CD4-positive, alpha-beta T cell (primary cell): ENCODE measurements around the gene BDH1. TPM values are rescaled to one million over a fixed set of nuclear protein-coding genes. Genes with fewer than 3 reads are reported as not detected.

Experiments
- ATAC-seq: fragments of 200-7000 bp; cut with Tn5 transposase; one replicate; pipeline ENCODE4 v1.10.0; 2022; ENCODE audit warnings: mild to moderate bottlenecking; ENCODE audit not compliant: poor library complexity
- CTCF ChIA-PET: fragments of 350-600 bp; sonication (Branson Sonifier 250); formaldehyde crosslinking; loops from one replicate; lab custom pipeline; 2021; ENCODE audit warnings: antibody characterized with exemption, inconsistent platforms; lab: Charles Lee
- POLR2A ChIA-PET: fragments of 350-600 bp; sonication (Branson Sonifier 250); formaldehyde crosslinking; loops from one replicate; lab custom pipeline; 2021; ENCODE audit warnings: antibody characterized with exemption, inconsistent platforms; lab: Charles Lee
- DNase-seq, 14 experiments: peaks; one replicate each; pipeline ENCODE4 v3.0.0-alpha.2; 2013 to 2020; ENCODE audit warnings: mixed read lengths in 2 of 14
- H3K27ac ChIP-seq, 2 donors: one replicate each; pipeline versions ENCODE4 v1.5.1 to v1.7.0; 2013; ENCODE audit warnings: low read length in 2 of 2, low read depth in 1 of 2, mild to moderate bottlenecking in 1 of 2
- H3K27me3 ChIP-seq, 2 experiments: 1 replicate in 1 of 2; 2 replicates in 1 of 2; pipeline versions ENCODE4 v1.6.1 to v1.7.0; 2013; ENCODE audit warnings: low read length in 2 of 2, control low read depth in 1 of 2, mild to moderate bottlenecking in 1 of 2, moderate library complexity in 1 of 2; ENCODE audit not compliant: insufficient read depth in 2 of 2, control insufficient read depth in 1 of 2
- H3K36me3 ChIP-seq: one replicate; pipeline ENCODE4 v1.6.1; 2013; ENCODE audit warnings: low read length, control low read depth; ENCODE audit not compliant: insufficient read depth
- H3K4me1 ChIP-seq: one replicate; pipeline ENCODE4 v1.6.1; 2013; ENCODE audit warnings: low read length, control low read depth; ENCODE audit not compliant: insufficient read depth
- H3K4me3 ChIP-seq: one replicate; pipeline ENCODE4 v1.5.1; 2013; ENCODE audit warnings: mild to moderate bottlenecking, low read length, moderate library complexity
- H3K9me3 ChIP-seq, 2 experiments: 1 replicate in 1 of 2; 2 replicates in 1 of 2; pipeline versions ENCODE4 v1.6.1 to v1.7.0; 2013; ENCODE audit warnings: low read length in 2 of 2, mild to moderate bottlenecking in 2 of 2, control low read depth in 1 of 2, moderate library complexity in 1 of 2; ENCODE audit not compliant: control insufficient read depth in 1 of 2, insufficient read depth in 1 of 2
- H3K27ac Mint-ChIP-seq: one replicate; pipeline ENCODE4 v1.8.0; 2020; ENCODE audit warnings: mixed read lengths
- H3K27me3 Mint-ChIP-seq: one replicate; pipeline ENCODE4 v1.8.0; 2021; ENCODE audit warnings: mixed read lengths
- H3K36me3 Mint-ChIP-seq: one replicate; pipeline ENCODE4 v1.8.0; 2021; ENCODE audit warnings: low read depth, mixed read lengths
- H3K4me1 Mint-ChIP-seq: one replicate; pipeline ENCODE4 v1.8.0; 2021; ENCODE audit warnings: low read depth, mixed read lengths
- H3K4me3 Mint-ChIP-seq: one replicate; pipeline ENCODE4 v1.8.0; 2020; ENCODE audit warnings: mild to moderate bottlenecking, mixed read lengths
- H3K9me3 Mint-ChIP-seq: one replicate; pipeline ENCODE4 v1.8.0; 2020; ENCODE audit warnings: mixed read lengths
- intact Hi-C, 2 experiments: fragments of 100-400 bp; cut with DNase I in 1 of 2; cut with micrococcal nuclease in 1 of 2; formaldehyde crosslinking; loops; one replicate each; pipeline versions ENCODE4 v1.15.1 to v1.9.0; 2023 to 2025; cut with DNase I, micrococcal nuclease
- total RNA-seq, 174 experiments: library from RNA in 2 of 174; stranded (reverse) in 2 of 174; gene quantifications; one replicate each; pipeline ENCODE4 v1.2.3 and lab custom pipeline; 2021 to 2026
- TF ChIP-seq, protein P1 (sequence below): fragments of 200-600 bp; IDR thresholded peaks from one replicate; pipeline ENCODE4 v1.8.0; 2022; ENCODE audit warnings: antibody characterized with exemption, mild to moderate bottlenecking

BDH1 gene
- total RNA-seq, 2 experiments from 2014 or later = 17.7 to 22.2 TPM

DNA sequence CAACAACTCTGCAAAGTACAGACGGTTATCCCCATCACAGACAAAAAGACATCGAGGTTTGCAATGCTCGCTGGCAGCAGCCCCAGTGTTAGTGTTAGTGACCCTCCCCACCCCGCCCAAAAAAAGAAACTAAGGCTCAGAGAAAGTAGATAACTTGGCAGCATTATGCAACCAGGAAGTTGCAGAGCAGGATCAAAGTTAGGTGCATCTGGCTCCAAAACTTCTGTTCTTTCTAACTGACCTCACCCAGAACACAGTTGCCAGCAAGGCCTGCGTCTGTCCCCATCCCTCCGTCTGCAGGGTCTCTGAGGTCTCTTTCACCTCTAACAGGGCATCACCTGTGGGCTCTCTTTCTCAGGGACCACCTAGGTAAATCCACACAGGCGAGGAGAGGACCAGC lies 51.5 kb downstream of the BDH1 start:
- Mint-ChIP-seq H3K4me3 (no peak overlapping the region), H3K4me1 (no peaks in the 10 kb centered on the region), H3K27me3 (no peaks in the 10 kb centered on the region), H3K9me3 (no peaks in the 10 kb centered on the region), H3K36me3 (no peaks in the 10 kb centered on the region), H3K27ac (no peak overlapping the region)
- Histone ChIP-seq H3K36me3 (no peaks in the 10 kb centered on the region), H3K27me3 (no peaks in the 10 kb centered on the region), H3K4me1 (no peaks in the 10 kb centered on the region), H3K4me3 (no peak overlapping the region), H3K27ac (no peak overlapping the region), H3K9me3 (peaks cover 0 to 6% of the 10 kb centered on the region in 2 experiments)
- ATAC-seq (no peak), DNase-seq (no peak)
- TF ChIP-seq, protein P1, sequence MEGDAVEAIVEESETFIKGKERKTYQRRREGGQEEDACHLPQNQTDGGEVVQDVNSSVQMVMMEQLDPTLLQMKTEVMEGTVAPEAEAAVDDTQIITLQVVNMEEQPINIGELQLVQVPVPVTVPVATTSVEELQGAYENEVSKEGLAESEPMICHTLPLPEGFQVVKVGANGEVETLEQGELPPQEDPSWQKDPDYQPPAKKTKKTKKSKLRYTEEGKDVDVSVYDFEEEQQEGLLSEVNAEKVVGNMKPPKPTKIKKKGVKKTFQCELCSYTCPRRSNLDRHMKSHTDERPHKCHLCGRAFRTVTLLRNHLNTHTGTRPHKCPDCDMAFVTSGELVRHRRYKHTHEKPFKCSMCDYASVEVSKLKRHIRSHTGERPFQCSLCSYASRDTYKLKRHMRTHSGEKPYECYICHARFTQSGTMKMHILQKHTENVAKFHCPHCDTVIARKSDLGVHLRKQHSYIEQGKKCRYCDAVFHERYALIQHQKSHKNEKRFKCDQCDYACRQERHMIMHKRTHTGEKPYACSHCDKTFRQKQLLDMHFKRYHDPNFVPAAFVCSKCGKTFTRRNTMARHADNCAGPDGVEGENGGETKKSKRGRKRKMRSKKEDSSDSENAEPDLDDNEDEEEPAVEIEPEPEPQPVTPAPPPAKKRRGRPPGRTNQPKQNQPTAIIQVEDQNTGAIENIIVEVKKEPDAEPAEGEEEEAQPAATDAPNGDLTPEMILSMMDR = no peak
- POLR2A ChIA-PET = no interaction called here
- CTCF ChIA-PET = no interaction called here
- intact Hi-C loops = no loop called here

- no peaks in the 10 kb centered on the region for H3K4me1 Mint-ChIP-seq
- no peak overlapping the region for H3K27ac Mint-ChIP-seq
- intact Hi-C loops = no loop called here
- peaks cover 0 to 7% of the 10 kb centered on the region in 2 experiments for H3K9me3 ChIP-seq
- POLR2A ChIA-PET = no interaction called here
- no peaks in the 10 kb centered on the region for H3K9me3 Mint-ChIP-seq
- ATAC-seq = no peak
- H3K36me3 ChIP-seq = no peaks in the 10 kb centered on the region
- H3K4me1 ChIP-seq = no peaks in the 10 kb centered on the region
- TF ChIP-seq, protein P1 = no peak
- CTCF ChIA-PET = no interaction called here
- DNase-seq = no peak
- no peaks in the 10 kb centered on the region for H3K27me3 ChIP-seq
- H3K4me3 ChIP-seq = no peak overlapping the region
- no peaks in the 10 kb centered on the region for H3K36me3 Mint-ChIP-seq
- no peak overlapping the region for H3K4me3 Mint-ChIP-seq
- H3K27ac ChIP-seq = no peak overlapping the region
- no peaks in the 10 kb centered on the region for H3K27me3 Mint-ChIP-seq
Measured at GRCh38 chr3:197503652-197504051, 52.1 kb downstream of the BDH1 start.

DNA sequence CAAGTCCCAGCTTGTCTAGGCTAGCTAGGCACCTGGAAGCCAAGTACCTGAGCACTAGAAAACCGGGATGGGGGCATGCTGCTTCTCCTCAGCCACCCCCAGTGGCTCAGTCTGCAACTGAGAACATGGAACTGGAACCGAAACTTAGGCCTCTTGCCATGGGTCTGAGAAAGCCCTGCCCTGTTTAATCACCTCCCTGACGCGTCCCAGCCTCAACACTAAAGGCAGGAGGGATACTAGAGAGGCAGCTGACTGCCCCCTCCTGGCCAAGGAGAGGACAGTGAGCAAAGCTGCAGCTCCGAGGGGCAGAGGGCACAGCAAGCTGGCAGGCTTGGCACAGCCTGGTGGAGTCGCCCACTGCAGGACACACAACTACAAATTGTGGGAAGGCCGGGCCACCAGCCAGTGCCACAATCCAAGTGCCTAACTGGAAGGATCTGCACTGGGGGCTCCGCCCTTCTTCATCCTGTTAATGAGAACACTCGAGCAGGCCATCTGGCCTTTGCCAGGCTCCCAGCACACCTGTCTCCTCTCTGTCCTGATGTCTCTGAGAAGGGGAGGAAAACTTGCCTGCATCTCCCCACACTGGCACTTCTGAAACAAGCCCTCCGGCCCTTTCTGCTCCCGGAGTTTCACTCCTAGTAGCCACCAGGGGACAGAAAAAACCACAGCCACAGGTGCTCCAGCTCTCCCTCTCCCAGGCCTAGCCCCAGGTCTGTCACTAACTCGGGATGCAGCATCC lies 53.7 kb downstream of the BDH1 start:
- H3K36me3 ChIP-seq = no peaks in the 10 kb centered on the region
- ChIA-PET CTCF (interaction anchor here (0.9 to 1.3 kb wide), 3 partner anchors 244 to 413 kb away, joined by 3 to 5 read pairs (median 4); no protein-coding TSS in a partner anchor), POLR2A (interaction anchor here (1.0 kb wide), 1 partner anchor 278 kb away, joined by 3 read pairs; no protein-coding TSS in a partner anchor)
- Mint-ChIP-seq H3K27ac (no peak overlapping the region), H3K36me3 (no peaks in the 10 kb centered on the region), H3K4me1 (no peaks in the 10 kb centered on the region), H3K9me3 (no peaks in the 10 kb centered on the region), H3K27me3 (no peaks in the 10 kb centered on the region), H3K4me3 (no peak overlapping the region)
- ATAC-seq = no peak
- no peaks in the 10 kb centered on the region for H3K4me1 ChIP-seq
- peaks cover 0 to 12% of the 10 kb centered on the region in 2 experiments for H3K9me3 ChIP-seq
- H3K4me3 ChIP-seq = no peak overlapping the region
- TF ChIP-seq, protein P1 = no peak
- intact Hi-C loops = no loop called here
- peak in 6 of 14 experiments; percentile 14 to 59 (median 35) for DNase-seq
- no peaks in the 10 kb centered on the region for H3K27me3 ChIP-seq
- H3K27ac ChIP-seq = no peak overlapping the region
